WTC11 (cell line): ENCODE results near the gene STX5.

Experiments
- CTCF ChIP-seq: fragments of 200-600 bp; IDR thresholded peaks from 2 replicates; pipeline ENCODE4 v1.8.0; 2022; ENCODE audit warnings: antibody characterized with exemption
- TEAD4 ChIP-seq: sonication (generic); formaldehyde crosslinking; IDR thresholded peaks from 2 replicates; pipeline ENCODE4 v1.8.0; 2022; ENCODE audit warnings: mild to moderate bottlenecking, missing genetic modification reagents
- ZNF232 ChIP-seq: sonication (generic); formaldehyde crosslinking; IDR thresholded peaks from 2 replicates; pipeline ENCODE4 v1.8.0; 2022; ENCODE audit warnings: mild to moderate bottlenecking, missing genetic modification reagents
- ZNF263 ChIP-seq: sonication (generic); formaldehyde crosslinking; IDR thresholded peaks from 2 replicates; pipeline ENCODE4 v1.8.1; 2022; ENCODE audit warnings: low read depth, mild to moderate bottlenecking, moderate library complexity, missing genetic modification reagents

GRCh38 chr11:62770778-62771143 is 61.1 kb downstream of the STX5 start:
- TF ChIP-seq ZNF263 (CRISPR knock-in tag), result no peak
- TF ChIP-seq TEAD4 (CRISPR knock-in tag), result no peak
- TF ChIP-seq CTCF, result no peak
- TF ChIP-seq ZNF232 (CRISPR knock-in tag), result no peak
